H1 (cell line): ENCODE results near the gene ERLEC1. TPM values are rescaled to one million over a fixed set of nuclear protein-coding genes. Genes with fewer than 3 reads are reported as not detected.

ENCODE experiments used
- CTCF ChIA-PET: fragments of 300-600 bp; sonication (Branson Sonifier 250); formaldehyde crosslinking; loops from one replicate; lab custom pipeline; 2021; ENCODE audit not compliant: partially characterized antibody; lab: Charles Lee
- POLR2A ChIA-PET: fragments of 300-600 bp; sonication (Branson Sonifier 250); formaldehyde crosslinking; loops from one replicate; lab custom pipeline; 2021; ENCODE audit warnings: inconsistent platforms; ENCODE audit not compliant: partially characterized antibody; lab: Charles Lee
- DNase-seq, 2 experiments: peaks; one replicate each; pipeline versions ENCODE4 v3.0.0 to v3.0.0-alpha.2; 2010 to 2022; ENCODE audit warnings: low spot score in 2 of 2, low read depth in 1 of 2, mixed read lengths in 1 of 2
- FAIRE-seq: peaks from 2 replicates; lab custom pipeline; 2011; peaks lifted over from hg19 to GRCh38; lab: Jason Lieb, UNC
- H2AFZ ChIP-seq: 2 replicates; pipeline ENCODE4 v1.8.1; 2012; ENCODE audit warnings: low read length, inconsistent platforms
- H2AK5ac ChIP-seq: 2 replicates; pipeline ENCODE4 v1.6.1; 2013; ENCODE audit warnings: low read depth, low read length
- H2BK120ac ChIP-seq: replicated peaks from 2 replicates; pipeline ENCODE3; 2013; ENCODE audit warnings: low read depth, low read length, inconsistent platforms
- H2BK12ac ChIP-seq: 2 replicates; pipeline ENCODE4 v1.6.1; 2013; ENCODE audit warnings: low read depth, low read length
- H2BK15ac ChIP-seq: 2 replicates; pipeline ENCODE4 v1.6.1; 2013; ENCODE audit warnings: low read length
- H2BK20ac ChIP-seq: 2 replicates; pipeline ENCODE4 v1.6.1; 2013; ENCODE audit warnings: low read length
- H2BK5ac ChIP-seq: 2 replicates; pipeline ENCODE4 v1.6.1; 2013; ENCODE audit warnings: low read depth, low read length
- H3K14ac ChIP-seq: 2 replicates; pipeline ENCODE4 v1.6.1; 2013; ENCODE audit warnings: inconsistent platforms; ENCODE audit not compliant: insufficient read length
- H3K18ac ChIP-seq: 2 replicates; pipeline ENCODE4 v1.6.1; 2013; ENCODE audit warnings: low read length; ENCODE audit errors: extremely low read depth
- H3K23ac ChIP-seq: 2 replicates; pipeline ENCODE4 v1.6.1; 2013; ENCODE audit warnings: inconsistent platforms; ENCODE audit not compliant: insufficient read length
- H3K23me2 ChIP-seq: 2 replicates; pipeline ENCODE4 v1.6.1; 2013; ENCODE audit warnings: low read depth, low read length
- H3K27ac ChIP-seq: 2 replicates; pipeline ENCODE4 v1.6.1; 2011; ENCODE audit warnings: low read depth, low read length, inconsistent platforms
- H3K27me3 ChIP-seq, 4 experiments: replicated peaks in 1 of 4; 1 replicate in 1 of 4; 2 replicates in 3 of 4; pipeline versions ENCODE4 v1.6.1 to v1.8.1; 2011 to 2013; ENCODE audit warnings: low read length in 3 of 4, mild to moderate bottlenecking in 3 of 4, inconsistent platforms in 2 of 4, mixed read lengths in 2 of 4, moderate library complexity in 1 of 4; ENCODE audit not compliant: control insufficient read depth in 3 of 4, insufficient read depth in 3 of 4; ENCODE audit errors: extremely low read depth in 1 of 4
- H3K36me3 ChIP-seq, 4 experiments: 2 replicates each; pipeline versions ENCODE4 v1.6.1 to v1.8.1; 2011 to 2013; ENCODE audit warnings: mild to moderate bottlenecking in 4 of 4, low read length in 3 of 4, moderate library complexity in 2 of 4, control low read depth in 1 of 4, inconsistent platforms in 1 of 4; ENCODE audit not compliant: insufficient read depth in 4 of 4, control insufficient read depth in 2 of 4
- H3K4ac ChIP-seq: replicated peaks from 2 replicates; pipeline ENCODE3; 2013; ENCODE audit warnings: low read length, low read depth, mixed read lengths, inconsistent platforms; ENCODE audit not compliant: insufficient read length
- H3K4me1 ChIP-seq, 4 experiments: replicated peaks in 1 of 4; 1 replicate in 1 of 4; 2 replicates in 3 of 4; pipeline versions ENCODE4 v1.6.1 to v1.8.1; 2011 to 2013; ENCODE audit warnings: low read length in 3 of 4, inconsistent platforms in 2 of 4, mixed read lengths in 1 of 4; ENCODE audit not compliant: insufficient read depth in 4 of 4, control insufficient read depth in 3 of 4
- H3K4me2 ChIP-seq, 2 experiments: 2 replicates each; pipeline versions ENCODE4 v1.6.1 to v1.8.1; 2011 to 2013; ENCODE audit warnings: low read depth in 2 of 2, low read length in 2 of 2, control low read depth in 1 of 2, inconsistent platforms in 1 of 2, mild to moderate bottlenecking in 1 of 2; ENCODE audit not compliant: insufficient read depth in 1 of 2
- H3K4me3 ChIP-seq, 4 experiments: fragments of 200-600, 300-600 bp in 1 of 4; sonication (generic), shearing (Covaris generic), sonication (Bioruptor Twin) in 1 of 4; 2 replicates each; pipeline versions ENCODE4 v1.5.1 to v1.8.1; 2011 to 2016; ENCODE audit warnings: low read length in 4 of 4, low read depth in 3 of 4, control low read depth in 2 of 4, inconsistent platforms in 2 of 4, mild to moderate bottlenecking in 2 of 4, mixed read lengths in 1 of 4, moderate library complexity in 1 of 4; ENCODE audit not compliant: insufficient read depth in 2 of 4; ENCODE audit errors: extremely low read depth in 1 of 4
- H3K56ac ChIP-seq: replicated peaks from 2 replicates; pipeline ENCODE3; 2013; ENCODE audit warnings: low read depth, mild to moderate bottlenecking, mixed read lengths, low read length, inconsistent platforms; ENCODE audit not compliant: insufficient read length
- H3K79me1 ChIP-seq: 2 replicates; pipeline ENCODE4 v1.6.1; 2013; ENCODE audit warnings: low read depth, low read length, control low read depth
- H3K79me2 ChIP-seq, 2 experiments: 2 replicates each; pipeline versions ENCODE4 v1.6.1 to v1.8.1; 2012 to 2013; ENCODE audit warnings: low read length in 2 of 2, mild to moderate bottlenecking in 2 of 2, inconsistent platforms in 1 of 2; ENCODE audit not compliant: insufficient read depth in 2 of 2, control insufficient read depth in 1 of 2
- H3K9ac ChIP-seq, 4 experiments: replicated peaks in 1 of 4; 1 replicate in 1 of 4; 2 replicates in 3 of 4; pipeline versions ENCODE4 v1.6.1 to v1.8.1; 2011 to 2013; ENCODE audit warnings: low read depth in 3 of 4, low read length in 3 of 4, control low read depth in 2 of 4, mild to moderate bottlenecking in 2 of 4, moderate library complexity in 2 of 4, inconsistent platforms in 1 of 4; ENCODE audit errors: extremely low read depth in 1 of 4
- H3K9me3 ChIP-seq, 2 experiments: 2 replicates each; pipeline versions ENCODE4 v1.6.1 to v1.8.1; 2012 to 2013; ENCODE audit warnings: mild to moderate bottlenecking in 2 of 2, moderate library complexity in 2 of 2, control low read depth in 1 of 2, inconsistent platforms in 1 of 2, low read depth in 1 of 2, low read length in 1 of 2, mixed read lengths in 1 of 2; ENCODE audit not compliant: insufficient read depth in 2 of 2
- H4K20me1 ChIP-seq, 2 experiments: replicated peaks in 1 of 2; 2 replicates each; pipeline versions ENCODE3 to v1.8.1; 2011 to 2013; ENCODE audit warnings: inconsistent platforms in 2 of 2, low read length in 2 of 2, mild to moderate bottlenecking in 1 of 2; ENCODE audit not compliant: insufficient read depth in 2 of 2, control insufficient read depth in 1 of 2
- H4K5ac ChIP-seq: 2 replicates; pipeline ENCODE4 v1.6.1; 2013; ENCODE audit warnings: low read length, low read depth, mixed read lengths, inconsistent platforms; ENCODE audit not compliant: insufficient read length
- H4K8ac ChIP-seq: 2 replicates; pipeline ENCODE4 v1.8.0; 2013; ENCODE audit warnings: mild to moderate bottlenecking, moderate library complexity, low read length, inconsistent platforms; ENCODE audit not compliant: insufficient read depth; ENCODE audit errors: extremely low read depth
- H4K91ac ChIP-seq: replicated peaks from 2 replicates; pipeline ENCODE3; 2013; ENCODE audit warnings: low read length, mixed read lengths, inconsistent platforms; ENCODE audit not compliant: insufficient read length
- EGR1 ChIP-seq: IDR thresholded peaks from 2 replicates; pipeline ENCODE4 v1.6.1; 2011; ENCODE audit warnings: low read depth, low read length, borderline replicate concordance
- EZH2 ChIP-seq: fragments of 200-600 bp; sonication (generic); IDR thresholded peaks from 2 replicates; pipeline ENCODE4 v1.7.1; 2012; ENCODE audit warnings: low read depth, mild to moderate bottlenecking, moderate library complexity, low read length, inconsistent platforms; ENCODE audit not compliant: severe bottlenecking
- JUND ChIP-seq: IDR thresholded peaks from 2 replicates; pipeline ENCODE4 v1.6.1; 2011; ENCODE audit warnings: mild to moderate bottlenecking, improper control_type of control experiment, low read length
- KDM1A ChIP-seq: fragments of 200-600, 300-600 bp; sonication (generic); IDR thresholded peaks from 2 replicates; pipeline ENCODE4 v1.7.1; 2016; ENCODE audit warnings: mild to moderate bottlenecking, low read length, borderline replicate concordance
- POLR2AphosphoS5 ChIP-seq: IDR thresholded peaks from 2 replicates; pipeline ENCODE4 v1.6.1; 2011; ENCODE audit warnings: low read depth, low read length
- SP2 ChIP-seq: IDR thresholded peaks from 2 replicates; pipeline ENCODE4 v1.6.1; 2012; ENCODE audit warnings: mild to moderate bottlenecking, low read length, inconsistent platforms
- ZNF274 ChIP-seq: IDR thresholded peaks from 2 replicates; pipeline ENCODE4 v1.7.0; 2012; ENCODE audit warnings: low read length, borderline replicate concordance; ENCODE audit errors: extremely low read depth
- WGBS, 2 experiments: shearing (Covaris generic) in 1 of 2; methylation state at CpG; one replicate each; pipeline versions ENCODE4 v1.1.6 to v1.1.7; 2013 to 2015; ENCODE audit warnings: low lambda C conversion rate in 2 of 2, mixed read lengths in 2 of 2, inconsistent platforms in 1 of 2, low coverage in 1 of 2, missing lambda C conversion rate in 1 of 2; ENCODE audit not compliant: insufficient replicate concordance in 2 of 2, insufficient coverage in 1 of 2, insufficient read length in 1 of 2; ENCODE audit errors: extremely low coverage in 1 of 2, missing lambda C conversion rate in 1 of 2; 5-methylcytosine and 5-hydroxymethylcytosine counted together
- polyA plus RNA-seq, 7 experiments: library from polyadenylated mRNA; depleted of rRNA in 3 of 7; stranded (reverse) in 5 of 7; unstranded in 2 of 7; fragments of >200 nt in 5 of 7; fragments of 200-250 nt in 2 of 7; gene quantifications; 1 replicate in 5 of 7; 2 replicates in 1 of 7; 4 replicates in 1 of 7; pipeline versions ENCODE4 v1.2.1 to v1.2.3, GENCODE V29; 2011 to 2013; ENCODE audit warnings: missing spikeins in 2 of 7, mixed read lengths in 2 of 7
- total RNA-seq: library from RNA; stranded (reverse); fragmentation: NEBNext Ultra II Directional; extraction: Animal tissue kit (Norgen Biotek cat#: 25700); gene quantifications from 2 replicates; pipeline ENCODE4 v1.2.1, GENCODE V29; 2021
- TF ChIP-seq, protein P1 (sequence below): IDR thresholded peaks from 2 replicates; pipeline ENCODE4 v1.6.1; 2011; ENCODE audit warnings: low read length, improper control_type of control experiment

ERLEC1 gene
- total and polyA plus RNA-seq, 2 of the 8 experiments (the other 6 are each of a cell fraction or from before 2014, with no cell fraction given) = 12.9 to 26.7 TPM

DNA sequence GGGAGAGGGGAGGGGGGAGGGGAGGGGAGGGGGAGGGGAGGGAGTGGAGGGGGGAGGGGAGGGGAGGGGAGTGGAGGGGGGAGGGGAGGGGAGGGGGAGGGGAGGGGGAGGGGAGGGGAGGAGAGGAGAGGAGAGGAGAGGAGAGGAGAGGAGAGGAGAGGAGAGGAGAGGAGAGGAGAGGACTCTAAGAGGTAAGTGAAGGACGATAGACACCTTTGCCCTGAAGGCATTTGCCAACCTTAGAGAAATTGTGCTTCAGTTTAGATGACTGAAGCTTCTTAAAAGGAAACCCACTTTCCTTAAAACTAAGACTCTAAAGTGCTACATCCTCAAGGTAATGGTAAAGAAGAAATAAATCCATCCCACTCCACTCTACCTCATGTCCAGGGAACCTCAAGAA is 53.7 kb downstream of the ERLEC1 start:
- H3K4ac ChIP-seq = no peak overlapping the region
- H3K4me1 ChIP-seq = no peaks in the 10 kb centered on the region
- no peak overlapping the region for H4K8ac ChIP-seq
- no peak overlapping the region for H2BK20ac ChIP-seq
- no peak overlapping the region for H3K4me3 ChIP-seq
- H2AK5ac ChIP-seq = no peak overlapping the region
- H3K4me2 ChIP-seq = no peak overlapping the region
- no peaks in the 10 kb centered on the region for H3K79me1 ChIP-seq
- H3K23me2 ChIP-seq = no peaks in the 10 kb centered on the region; the same call in 1 of the 2 replicates
- H3K56ac ChIP-seq = no peak overlapping the region
- H2BK12ac ChIP-seq = no peak overlapping the region
- no peaks in the 10 kb centered on the region for H3K36me3 ChIP-seq
- H4K5ac ChIP-seq = no peak overlapping the region
- peaks cover 2 to 3% of the 10 kb centered on the region in 2 experiments; a peak in 1 of 4 replicates for H3K9me3 ChIP-seq
- H3K27ac ChIP-seq = no peak overlapping the region
- TF ChIP-seq POLR2AphosphoS5 (no peak), SP2 (no peak), EZH2 (no peak), EGR1 (no peak), KDM1A (no peak), ZNF274 (no peak), JUND (no peak)
- TF ChIP-seq, protein P1, sequence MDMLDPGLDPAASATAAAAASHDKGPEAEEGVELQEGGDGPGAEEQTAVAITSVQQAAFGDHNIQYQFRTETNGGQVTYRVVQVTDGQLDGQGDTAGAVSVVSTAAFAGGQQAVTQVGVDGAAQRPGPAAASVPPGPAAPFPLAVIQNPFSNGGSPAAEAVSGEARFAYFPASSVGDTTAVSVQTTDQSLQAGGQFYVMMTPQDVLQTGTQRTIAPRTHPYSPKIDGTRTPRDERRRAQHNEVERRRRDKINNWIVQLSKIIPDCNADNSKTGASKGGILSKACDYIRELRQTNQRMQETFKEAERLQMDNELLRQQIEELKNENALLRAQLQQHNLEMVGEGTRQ = no peak
- TF ChIP-seq, all 59 proteins: peak for 0
- Histone ChIP-seq H4K20me1 (no peaks in the 10 kb centered on the region), H3K27me3 (no peaks in the 10 kb centered on the region), H3K79me2 (no peaks in the 10 kb centered on the region), H2AFZ (no peak overlapping the region), H4K91ac (no peak overlapping the region), H3K18ac (no peak overlapping the region), H3K14ac (no peak overlapping the region), H2BK5ac (no peak overlapping the region), H3K9ac (no peak overlapping the region), H2BK15ac (no peak overlapping the region), H2BK120ac (no peak overlapping the region), H3K23ac (no peak overlapping the region)
- DNase-seq (no peak), FAIRE-seq (no peak)
- 100% methylated on average over 1 of the region's 1 CpG; no CpG with 5 or more reads in 1 of the 2 experiments for WGBS, 2 experiments
- ChIA-PET CTCF (no interaction called here), POLR2A (interaction anchor here (1.9 kb wide), 1 partner anchor 21 kb away, joined by 7 read pairs; no protein-coding TSS in a partner anchor)
